K562 (cell line): ENCODE results near the gene EBI3. TPM values are rescaled to one million over a fixed set of nuclear protein-coding genes. Genes with fewer than 3 reads are reported as not detected.

Experiments used
- ATAC-seq: fragments of 200-7000 bp; cut with Tn5 transposase; 3 replicates; pipeline ENCODE4 v1.9.1; 2020; ENCODE audit warnings: moderate library complexity
- BruUV-seq: library from RNA; stranded (reverse); fragments of 400-500 nt; replicated peaks from 2 replicates; lab custom pipeline; 2021; lab: Mats Ljungman, UMichigan
- CTCF ChIA-PET: fragments of 300-600 bp; formaldehyde crosslinking; extraction: SDS; loops from one replicate; lab custom pipeline; 2021; ENCODE audit warnings: low intra/inter-chr PET ratio; lab: Yijun Ruan, JAX
- POLR2A ChIA-PET: fragments of 300-600, 350-650 bp; sonication (Branson Sonifier 250); formaldehyde crosslinking; extraction: SDS; loops from one replicate; lab custom pipeline; 2021; ENCODE audit warnings: antibody characterized with exemption, inconsistent platforms; lab: Yijun Ruan, JAX
- DNase-seq, 4 experiments: peaks; one replicate each; pipeline versions ENCODE4 v3.0.0 to v3.0.0-alpha.2; 2011 to 2018; ENCODE audit warnings: low spot score in 3 of 4, mixed read lengths in 3 of 4; ENCODE audit errors: extremely low read depth in 1 of 4
- FAIRE-seq: peaks from 2 replicates; lab custom pipeline; 2011; peaks lifted over from hg19 to GRCh38; lab: Jason Lieb, UNC
- H2AFZ ChIP-seq: 2 replicates; pipeline ENCODE4 v1.6.0; 2011; ENCODE audit warnings: low read depth, low read length, control low read depth, inconsistent platforms
- H3K27ac ChIP-seq: fragments of 200-600 bp; 3 replicates; pipeline ENCODE4 v1.8.0; 2011; ENCODE audit warnings: low read depth, mild to moderate bottlenecking, control low read depth, inconsistent platforms, low read length, moderate library complexity, mixed read lengths; ENCODE audit errors: extremely low read depth
- H3K27me3 ChIP-seq, 2 experiments: fragments of 300-600 bp in 1 of 2; 2 replicates in 1 of 2; 3 replicates in 1 of 2; pipeline versions ENCODE4 v1.6.0 to v1.8.0; 2011; ENCODE audit warnings: inconsistent platforms in 2 of 2, low read length in 2 of 2, mild to moderate bottlenecking in 1 of 2, mixed read lengths in 1 of 2, moderate library complexity in 1 of 2; ENCODE audit not compliant: control insufficient read depth in 2 of 2, insufficient read depth in 2 of 2
- H3K36me3 ChIP-seq: fragments of 300-600 bp; 3 replicates; pipeline ENCODE4 v1.8.0; 2011; ENCODE audit warnings: mild to moderate bottlenecking, low read length, inconsistent platforms; ENCODE audit not compliant: control insufficient read depth, insufficient read depth
- H3K4me1 ChIP-seq, 2 experiments: fragments of 200-600 bp in 1 of 2; replicated peaks in 1 of 2; 2 replicates in 1 of 2; 3 replicates in 1 of 2; pipeline versions ENCODE4 v1.5.1 to v1.8.0; 2011; ENCODE audit warnings: inconsistent platforms in 2 of 2, low read length in 2 of 2, mild to moderate bottlenecking in 1 of 2, mixed read lengths in 1 of 2, moderate library complexity in 1 of 2; ENCODE audit not compliant: control insufficient read depth in 2 of 2, insufficient read depth in 2 of 2
- H3K4me2 ChIP-seq: 2 replicates; pipeline ENCODE4 v1.6.1; 2011; ENCODE audit warnings: low read length, control low read depth, inconsistent platforms, mixed read lengths; ENCODE audit not compliant: insufficient read depth
- H3K4me3 ChIP-seq: fragments of 200-600 bp; sonication (generic), shearing (Covaris generic); 2 replicates; pipeline ENCODE4 v1.5.1; 2016; ENCODE audit warnings: control low read depth, inconsistent platforms
- H3K79me2 ChIP-seq: fragments of 200-600 bp; 3 replicates; pipeline ENCODE4 v1.8.0; 2011; ENCODE audit warnings: low read length, inconsistent platforms; ENCODE audit not compliant: control insufficient read depth, insufficient read depth
- H3K9ac ChIP-seq, 2 experiments: 2 replicates each; pipeline versions ENCODE4 v1.6.0 to v1.6.1; 2011; ENCODE audit warnings: low read depth in 2 of 2, low read length in 2 of 2, control low read depth in 1 of 2, inconsistent platforms in 1 of 2, mild to moderate bottlenecking in 1 of 2, mixed read lengths in 1 of 2; ENCODE audit not compliant: insufficient read depth in 1 of 2
- H3K9me1 ChIP-seq: one replicate; pipeline ENCODE4 v1.6.0; 2011; ENCODE audit warnings: inconsistent platforms, mild to moderate bottlenecking, low read length, moderate library complexity; ENCODE audit not compliant: control insufficient read depth, insufficient read depth
- H3K9me3 ChIP-seq: replicated peaks from 2 replicates; pipeline ENCODE4 v1.5.1; 2011; ENCODE audit warnings: low read depth, low read length, inconsistent platforms; ENCODE audit not compliant: control insufficient read depth, insufficient read depth
- H4K20me1 ChIP-seq: replicated peaks from 2 replicates; pipeline ENCODE4 v1.6.1; 2011; ENCODE audit warnings: low read length, inconsistent platforms, mixed read lengths; ENCODE audit not compliant: control insufficient read depth, insufficient read depth
- ARHGAP35 ChIP-seq: fragments of 450-650 bp; IDR thresholded peaks from 2 replicates; pipeline ENCODE4 v1.6.1; 2018; ENCODE audit not compliant: partially characterized antibody
- SPI1 ChIP-seq: IDR thresholded peaks from 2 replicates; pipeline ENCODE4 v1.6.1; 2011; ENCODE audit warnings: low read depth, low read length, control low read depth, borderline replicate concordance
- SUPT5H ChIP-seq: fragments of 450-650 bp; IDR thresholded peaks from 2 replicates; pipeline ENCODE4 v1.6.1; 2016
- TAF1 ChIP-seq: IDR thresholded peaks from 2 replicates; pipeline ENCODE4 v1.6.1; 2011; ENCODE audit warnings: mild to moderate bottlenecking, low read length, moderate library complexity; ENCODE audit not compliant: insufficient read depth, control insufficient read depth, severe bottlenecking; ENCODE audit errors: extremely low read depth
- ZNF764 ChIP-seq: fragments of 250-450 bp; sonication (Bioruptor Pico); IDR thresholded peaks from 2 replicates; pipeline ENCODE4 v1.4.0; 2020; ENCODE audit warnings: low read depth, mild to moderate bottlenecking, moderate library complexity
- WGBS: fragments of 100-300 bp; shearing (Covaris generic); methylation state at CpG from one replicate; pipeline ENCODE4 v1.1.6; 2016; ENCODE audit warnings: low coverage, mixed read lengths; ENCODE audit not compliant: insufficient coverage; ENCODE audit errors: missing lambda C conversion rate; 5-methylcytosine and 5-hydroxymethylcytosine counted together
- in situ Hi-C: fragments of 300-500 bp; cut with MboI; formaldehyde crosslinking; loops from 4 replicates; pipeline ENCODE4 v1.15.0; 2018; ENCODE audit warnings: inconsistent platforms, mixed read lengths
- intact Hi-C: fragments of 100-400 bp; cut with micrococcal nuclease; formaldehyde crosslinking; loops from 2 replicates; pipeline ENCODE4 v1.14.2; 2022
- polyA plus RNA-seq, 8 experiments: library from polyadenylated mRNA; depleted of rRNA in 4 of 8; stranded (reverse) in 5 of 8; unstranded in 3 of 8; fragments of >200 nt; fragmentation: Nextera tagmentation in 2 of 8; fragmentation: Illumina TruSeq in 1 of 8; extraction: Ambion mirVana in 2 of 8; extraction: Trizol in 1 of 8; gene quantifications; 2 replicates each; pipeline versions ENCODE4 v1.2.1 to v1.2.3, GENCODE V29; 2011 to 2014; ENCODE audit warnings: inconsistent platforms in 1 of 8, missing spikeins in 1 of 8
- total RNA-seq, 7 experiments: library from RNA; depleted of rRNA in 6 of 7; stranded (reverse); fragments of >200 nt in 6 of 7; fragmentation: Illumina TruSeq in 2 of 7; extraction: Trizol in 2 of 7; gene quantifications; 2 replicates each; pipeline versions ENCODE4 v1.2.1 to v1.2.3, GENCODE V29; 2011 to 2021; ENCODE audit warnings: low replicate concordance in 1 of 7
- TF ChIP-seq, protein P1 (sequence below), 2 experiments: IDR thresholded peaks; 2 replicates each; pipeline ENCODE4 v1.6.1; 2011; ENCODE audit warnings: borderline replicate concordance in 1 of 2, control low read depth in 1 of 2, low read depth in 1 of 2, low read length in 1 of 2, mild to moderate bottlenecking in 1 of 2, mixed read lengths in 1 of 2, moderate library complexity in 1 of 2; ENCODE audit not compliant: insufficient read depth in 1 of 2, insufficient read length in 1 of 2, poor library complexity in 1 of 2, severe bottlenecking in 1 of 2; ENCODE audit errors: extremely low read depth in 1 of 2
- TF ChIP-seq, protein P2 (sequence below): fragments of 450-650 bp; IDR thresholded peaks from 2 replicates; pipeline ENCODE4 v1.6.1; 2016; ENCODE audit warnings: mild to moderate bottlenecking

Gene EBI3
- total and polyA plus RNA-seq, 9 of the 15 experiments (the other 6 are each of a cell fraction or from before 2014, with no cell fraction given), result 0.08 to 0.35 (median 0.22) TPM; not detected in 6

DNA sequence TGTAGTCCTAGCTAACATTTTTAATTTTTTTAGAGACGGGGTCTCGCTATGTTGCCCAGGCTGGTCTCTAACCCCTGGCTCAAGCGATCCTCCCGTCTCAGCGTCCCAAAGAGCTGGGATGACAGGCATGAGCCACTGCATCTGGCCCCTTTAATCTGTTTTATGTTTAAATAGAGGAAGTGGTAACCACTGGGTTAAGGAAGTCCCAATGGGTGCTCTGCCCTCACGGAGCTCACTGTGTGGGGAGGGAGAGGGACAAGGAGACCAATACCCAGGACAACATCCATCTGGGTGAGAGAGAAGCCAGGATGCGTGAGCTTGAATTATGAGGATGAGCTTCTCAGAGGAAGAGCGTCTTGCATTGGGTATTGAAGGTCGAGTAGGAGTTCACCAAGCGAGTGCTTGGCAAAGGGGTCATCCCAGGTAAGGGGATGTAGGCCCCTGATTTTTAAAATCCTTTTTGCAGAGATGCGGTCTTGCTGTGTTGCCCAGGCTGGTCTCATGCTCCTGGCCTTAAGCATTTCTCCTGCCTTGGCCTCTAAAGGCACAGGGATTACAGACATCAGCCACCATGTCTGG is 31.4 kb downstream of the EBI3 start:
- no peak overlapping the region for H3K9ac ChIP-seq
- no peaks in the 10 kb centered on the region for H3K9me1 ChIP-seq
- H3K27ac ChIP-seq, result no peak overlapping the region
- H3K27me3 ChIP-seq, result no peaks in the 10 kb centered on the region
- peaks cover 0 to 5% of the 10 kb centered on the region in 2 experiments; a peak in 1 of 5 replicates for H3K4me1 ChIP-seq
- intact Hi-C loops (no loop called here), in situ Hi-C loops (no loop called here)
- H3K36me3 ChIP-seq, result peaks cover 51% of the 10 kb centered on the region; the same call in 2 of the 3 replicates
- no peak overlapping the region for H3K4me3 ChIP-seq
- ATAC-seq, result no peak
- no peaks in the 10 kb centered on the region for H4K20me1 ChIP-seq
- WGBS, result 90% methylated on average over 11 of the region's 11 CpGs
- no peaks in the 10 kb centered on the region for H3K79me2 ChIP-seq
- no peak overlapping the region for H3K4me2 ChIP-seq
- DNase-seq, result peak in 1 of 4 experiments; percentile 3
- no peak overlapping the region for H2AFZ ChIP-seq
- CTCF ChIA-PET, result no interaction called here
- POLR2A ChIA-PET, result interaction anchor here (0.8 to 1.7 kb wide), 5 partner anchors 12 to 226 kb away, joined by 3 to 5 read pairs (median 4); no protein-coding TSS in a partner anchor
- no peak for FAIRE-seq
- no TSS peak for BruUV-seq
- peaks cover 9% of the 10 kb centered on the region for H3K9me3 ChIP-seq
- TF ChIP-seq ZNF764 (CRISPR knock-in tag) (no peak), SPI1 (peak; percentile 62; the same call in 1 of the 2 replicates)

DNA sequence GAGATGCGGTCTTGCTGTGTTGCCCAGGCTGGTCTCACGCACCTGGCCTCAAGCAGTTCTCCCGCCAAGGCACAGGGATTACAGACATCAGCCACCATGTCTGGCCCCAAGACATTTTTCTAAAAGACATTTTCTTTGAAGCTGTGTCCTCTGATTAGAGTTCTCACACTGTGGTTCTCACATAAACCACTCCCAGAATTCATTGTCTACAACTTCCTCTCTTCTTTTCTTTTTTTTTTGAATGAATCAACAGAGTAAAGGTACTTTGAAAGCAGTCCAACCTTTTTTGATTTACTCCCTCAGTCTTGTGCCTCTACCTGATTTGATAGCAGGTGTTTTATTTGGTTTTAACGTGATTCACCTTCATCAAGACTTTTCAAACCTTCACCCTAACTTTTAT is 35.5 kb downstream of the EBI3 start:
- Histone ChIP-seq H3K4me3 (no peak overlapping the region), H4K20me1 (no peaks in the 10 kb centered on the region; the same call in 1 of the 2 replicates), H3K4me2 (no peak overlapping the region), H3K9ac (no peak overlapping the region), H3K9me1 (peaks cover 3% of the 10 kb centered on the region), H3K9me3 (no peaks in the 10 kb centered on the region), H3K4me1 (peaks cover 0 to 13% of the 10 kb centered on the region in 2 experiments; a peak in 2 of 5 replicates), H3K36me3 (peaks cover 47% of the 10 kb centered on the region; the same call in 2 of the 3 replicates), H2AFZ (no peak overlapping the region), H3K79me2 (no peaks in the 10 kb centered on the region), H3K27me3 (no peaks in the 10 kb centered on the region), H3K27ac (no peak overlapping the region)
- no TSS peak for BruUV-seq
- FAIRE-seq (no peak), ATAC-seq (no peak), DNase-seq (no peak)
- CTCF ChIA-PET, result interaction anchor here (0.6 kb wide), 1 partner anchor 88 kb away, joined by 3 read pairs; no protein-coding TSS in a partner anchor
- WGBS, result 62% methylated on average over 4 of the region's 4 CpGs
- POLR2A ChIA-PET, result no interaction called here
- in situ Hi-C loops, result no loop called here
- intact Hi-C loops, result no loop called here
- TF ChIP-seq, protein P1, sequence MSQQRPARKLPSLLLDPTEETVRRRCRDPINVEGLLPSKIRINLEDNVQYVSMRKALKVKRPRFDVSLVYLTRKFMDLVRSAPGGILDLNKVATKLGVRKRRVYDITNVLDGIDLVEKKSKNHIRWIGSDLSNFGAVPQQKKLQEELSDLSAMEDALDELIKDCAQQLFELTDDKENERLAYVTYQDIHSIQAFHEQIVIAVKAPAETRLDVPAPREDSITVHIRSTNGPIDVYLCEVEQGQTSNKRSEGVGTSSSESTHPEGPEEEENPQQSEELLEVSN (IDR thresholded peaks at IDR 0.05; ENCODE audit: borderline replicate concordance in 1 of 2, extremely low read depth in 1 of 2, insufficient read depth in 1 of 2, insufficient read length in 1 of 2, low read depth in 1 of 2, low read length in 1 of 2, poor library complexity in 1 of 2, severe bottlenecking in 1 of 2), result no peak
- no peak for TF ChIP-seq TAF1
- TF ChIP-seq SUPT5H, result no peak
- TF ChIP-seq, protein P2, sequence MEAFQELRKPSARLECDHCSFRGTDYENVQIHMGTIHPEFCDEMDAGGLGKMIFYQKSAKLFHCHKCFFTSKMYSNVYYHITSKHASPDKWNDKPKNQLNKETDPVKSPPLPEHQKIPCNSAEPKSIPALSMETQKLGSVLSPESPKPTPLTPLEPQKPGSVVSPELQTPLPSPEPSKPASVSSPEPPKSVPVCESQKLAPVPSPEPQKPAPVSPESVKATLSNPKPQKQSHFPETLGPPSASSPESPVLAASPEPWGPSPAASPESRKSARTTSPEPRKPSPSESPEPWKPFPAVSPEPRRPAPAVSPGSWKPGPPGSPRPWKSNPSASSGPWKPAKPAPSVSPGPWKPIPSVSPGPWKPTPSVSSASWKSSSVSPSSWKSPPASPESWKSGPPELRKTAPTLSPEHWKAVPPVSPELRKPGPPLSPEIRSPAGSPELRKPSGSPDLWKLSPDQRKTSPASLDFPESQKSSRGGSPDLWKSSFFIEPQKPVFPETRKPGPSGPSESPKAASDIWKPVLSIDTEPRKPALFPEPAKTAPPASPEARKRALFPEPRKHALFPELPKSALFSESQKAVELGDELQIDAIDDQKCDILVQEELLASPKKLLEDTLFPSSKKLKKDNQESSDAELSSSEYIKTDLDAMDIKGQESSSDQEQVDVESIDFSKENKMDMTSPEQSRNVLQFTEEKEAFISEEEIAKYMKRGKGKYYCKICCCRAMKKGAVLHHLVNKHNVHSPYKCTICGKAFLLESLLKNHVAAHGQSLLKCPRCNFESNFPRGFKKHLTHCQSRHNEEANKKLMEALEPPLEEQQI, result no peak
- no peak for TF ChIP-seq ARHGAP35
